ENCODE data around the gene ACBD4. TPM values are rescaled to one million over a fixed set of nuclear protein-coding genes. Genes with fewer than 3 reads are reported as not detected.

The ACBD4 gene
- total RNA-seq, 1 experiment from 2014 or later = 6.1 TPM

DNA sequence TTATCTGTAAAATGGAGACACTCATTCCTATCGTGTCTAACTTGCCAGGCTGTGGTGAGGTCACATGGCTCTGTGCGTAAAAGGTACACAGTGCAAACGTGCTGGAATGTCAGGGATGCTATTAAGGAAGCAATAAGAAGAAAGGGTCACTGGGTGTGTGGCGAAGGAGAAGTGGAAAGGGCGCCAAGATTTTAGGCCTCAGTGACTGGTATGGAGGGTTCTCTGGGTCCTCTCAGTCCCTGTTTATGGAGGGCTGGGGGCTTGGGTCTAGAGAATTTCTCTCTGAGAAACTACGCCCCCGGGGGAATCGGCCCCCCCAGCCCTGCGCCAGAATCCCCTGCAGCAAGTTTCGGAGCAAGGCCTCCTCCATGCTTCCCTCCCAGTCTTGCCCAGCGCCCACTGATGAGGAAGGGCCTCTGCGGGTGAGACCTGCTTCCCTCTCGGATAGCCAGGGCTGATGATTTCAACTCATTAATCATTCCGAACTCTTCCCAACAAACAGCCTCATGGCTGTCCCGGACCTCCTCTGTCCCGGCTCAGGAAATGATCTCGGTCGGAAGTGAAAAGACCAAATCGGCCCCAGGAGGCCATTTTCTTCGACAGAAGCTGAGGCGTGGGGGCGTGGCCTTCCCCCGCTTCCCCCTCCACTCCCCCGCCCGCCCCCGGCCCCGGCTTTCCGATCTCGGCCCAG lies 11.5 kb downstream of the ACBD4 start:
- in situ Hi-C loops (cut with HindIII; ENCODE audit: low sequenced_read_pairs) = no loop called here
- DNase-seq (ENCODE audit: low spot score) = peak; percentile 40

DNA sequence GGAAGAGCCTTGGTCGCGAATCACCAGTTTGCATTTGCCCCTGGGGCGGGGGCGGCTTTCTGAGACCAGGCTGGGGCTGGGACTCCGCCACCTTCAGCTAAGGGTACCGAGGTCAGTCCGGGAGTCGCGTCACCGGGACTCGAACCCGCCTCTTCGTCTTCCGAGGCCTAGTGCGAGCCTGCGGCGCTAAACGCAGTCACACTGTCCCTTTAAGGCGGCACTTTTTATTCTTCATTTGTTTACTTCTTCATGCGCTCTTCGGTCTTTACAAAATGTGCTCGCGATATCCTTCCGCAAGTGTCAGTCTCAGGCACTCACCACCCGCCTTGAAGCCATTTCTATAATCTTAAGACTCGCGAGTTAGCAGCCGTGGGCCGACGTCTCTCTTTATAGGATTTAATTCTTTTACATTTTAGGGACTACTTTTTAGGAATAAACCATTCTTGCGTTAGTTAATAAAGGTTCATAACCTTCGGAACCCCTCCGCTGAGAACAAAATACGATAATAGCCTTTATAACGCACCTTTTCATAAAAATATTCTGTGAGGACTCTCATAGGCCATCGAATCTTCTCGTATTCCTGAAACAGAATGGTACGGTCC lies 12.2 kb downstream of the ACBD4 start:
- in situ Hi-C loops (cut with HindIII; ENCODE audit: low sequenced_read_pairs) = no loop called here
- peak; percentile 94 for DNase-seq (ENCODE audit: low spot score)

DNA sequence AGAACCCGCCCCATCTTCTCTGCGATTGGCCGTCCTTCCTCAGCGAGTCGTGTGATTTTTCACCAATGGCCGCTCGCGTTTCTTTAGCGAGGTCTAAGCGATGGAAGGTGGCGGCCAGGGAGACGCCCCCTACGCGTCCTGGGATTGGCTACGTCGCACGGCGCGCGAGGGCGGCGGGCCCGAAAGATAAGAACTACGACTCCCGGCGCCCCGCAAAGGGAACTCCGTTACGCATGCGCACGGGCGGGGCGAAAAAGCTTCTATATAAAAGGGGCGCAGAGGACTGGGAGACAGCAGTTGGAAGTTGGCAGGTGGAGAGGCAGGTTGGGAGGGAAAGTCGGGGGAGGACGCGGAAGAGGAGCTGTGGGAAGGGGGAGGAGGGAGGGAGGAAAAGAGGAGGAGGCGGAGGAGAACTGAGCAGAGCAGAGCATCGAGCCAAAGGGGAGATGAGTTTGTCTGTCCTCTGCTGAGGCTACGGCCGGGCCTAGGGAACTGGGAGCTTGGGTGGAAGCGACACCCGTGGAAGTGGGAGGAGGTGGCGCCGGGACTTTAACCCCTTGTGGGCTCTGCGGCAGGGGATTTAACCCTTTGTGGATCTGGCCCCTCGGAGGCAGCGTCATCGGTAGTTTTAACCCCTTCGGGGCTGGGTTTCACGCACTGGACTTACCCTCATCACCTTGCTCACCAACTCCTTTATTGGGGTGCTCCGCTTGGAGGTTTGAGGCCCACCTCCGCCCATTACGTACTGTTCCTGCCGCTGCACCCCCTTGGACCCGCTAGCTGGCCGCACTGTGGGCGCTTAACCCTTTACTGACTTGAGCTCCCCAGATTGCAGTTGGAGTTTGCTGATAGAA lies 12.9 kb downstream of the ACBD4 start, which contains the start of gene HEXIM1:
Gene HEXIM1, plus strand, starts transcription at position 293 of the 854 bp plus-strand sequence. CDS start 716 bp downstream, outside the sequence.
- in situ Hi-C loops (cut with HindIII; ENCODE audit: low sequenced_read_pairs) = no loop called here
- DNase-seq (ENCODE audit: low spot score) = peak; percentile 100

DNA sequence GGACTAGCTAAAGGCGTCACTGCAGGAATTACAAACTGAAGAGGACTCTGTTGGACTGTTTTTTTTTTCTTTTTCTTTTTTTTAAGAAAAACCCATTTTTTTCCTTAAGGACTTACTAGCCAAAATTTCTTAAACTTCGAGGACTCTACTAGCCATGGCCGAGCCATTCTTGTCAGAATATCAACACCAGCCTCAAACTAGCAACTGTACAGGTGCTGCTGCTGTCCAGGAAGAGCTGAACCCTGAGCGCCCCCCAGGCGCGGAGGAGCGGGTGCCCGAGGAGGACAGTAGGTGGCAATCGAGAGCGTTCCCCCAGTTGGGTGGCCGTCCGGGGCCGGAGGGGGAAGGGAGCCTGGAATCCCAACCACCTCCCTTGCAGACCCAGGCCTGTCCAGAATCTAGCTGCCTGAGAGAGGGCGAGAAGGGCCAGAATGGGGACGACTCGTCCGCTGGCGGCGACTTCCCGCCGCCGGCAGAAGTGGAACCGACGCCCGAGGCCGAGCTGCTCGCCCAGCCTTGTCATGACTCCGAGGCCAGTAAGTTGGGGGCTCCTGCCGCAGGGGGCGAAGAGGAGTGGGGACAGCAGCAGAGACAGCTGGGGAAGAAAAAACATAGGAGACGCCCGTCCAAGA lies 13.7 kb downstream of the ACBD4 start:
- peak; percentile 87 for DNase-seq (ENCODE audit: low spot score)
- in situ Hi-C loops (cut with HindIII; ENCODE audit: low sequenced_read_pairs) = no loop called here

DNA sequence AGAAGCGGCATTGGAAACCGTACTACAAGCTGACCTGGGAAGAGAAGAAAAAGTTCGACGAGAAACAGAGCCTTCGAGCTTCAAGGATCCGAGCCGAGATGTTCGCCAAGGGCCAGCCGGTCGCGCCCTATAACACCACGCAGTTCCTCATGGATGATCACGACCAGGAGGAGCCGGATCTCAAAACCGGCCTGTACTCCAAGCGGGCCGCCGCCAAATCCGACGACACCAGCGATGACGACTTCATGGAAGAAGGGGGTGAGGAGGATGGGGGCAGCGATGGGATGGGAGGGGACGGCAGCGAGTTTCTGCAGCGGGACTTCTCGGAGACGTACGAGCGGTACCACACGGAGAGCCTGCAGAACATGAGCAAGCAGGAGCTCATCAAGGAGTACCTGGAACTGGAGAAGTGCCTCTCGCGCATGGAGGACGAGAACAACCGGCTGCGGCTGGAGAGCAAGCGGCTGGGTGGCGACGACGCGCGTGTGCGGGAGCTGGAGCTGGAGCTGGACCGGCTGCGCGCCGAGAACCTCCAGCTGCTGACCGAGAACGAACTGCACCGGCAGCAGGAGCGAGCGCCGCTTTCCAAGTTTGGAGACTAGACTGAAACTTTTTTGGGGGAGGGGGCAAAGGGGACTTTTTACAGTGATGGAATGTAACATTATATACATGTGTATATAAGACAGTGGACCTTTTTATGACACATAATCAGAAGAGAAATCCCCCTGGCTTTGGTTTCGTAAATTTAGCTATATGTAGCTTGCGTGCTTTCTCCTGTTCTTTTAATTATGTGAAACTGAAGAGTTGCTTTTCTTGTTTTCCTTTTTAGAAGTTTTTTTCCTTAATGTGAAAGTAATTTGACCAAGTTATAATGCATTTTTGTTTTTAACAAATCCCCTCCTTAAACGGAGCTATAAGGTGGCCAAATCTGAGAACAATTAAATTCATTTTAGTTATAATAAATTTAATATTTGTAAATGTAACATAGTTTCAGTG lies 14.5 kb downstream of the ACBD4 start:
- peak; percentile 68 for DNase-seq (ENCODE audit: low spot score)
- in situ Hi-C loops (cut with HindIII; ENCODE audit: low sequenced_read_pairs) = no loop called here

DNA sequence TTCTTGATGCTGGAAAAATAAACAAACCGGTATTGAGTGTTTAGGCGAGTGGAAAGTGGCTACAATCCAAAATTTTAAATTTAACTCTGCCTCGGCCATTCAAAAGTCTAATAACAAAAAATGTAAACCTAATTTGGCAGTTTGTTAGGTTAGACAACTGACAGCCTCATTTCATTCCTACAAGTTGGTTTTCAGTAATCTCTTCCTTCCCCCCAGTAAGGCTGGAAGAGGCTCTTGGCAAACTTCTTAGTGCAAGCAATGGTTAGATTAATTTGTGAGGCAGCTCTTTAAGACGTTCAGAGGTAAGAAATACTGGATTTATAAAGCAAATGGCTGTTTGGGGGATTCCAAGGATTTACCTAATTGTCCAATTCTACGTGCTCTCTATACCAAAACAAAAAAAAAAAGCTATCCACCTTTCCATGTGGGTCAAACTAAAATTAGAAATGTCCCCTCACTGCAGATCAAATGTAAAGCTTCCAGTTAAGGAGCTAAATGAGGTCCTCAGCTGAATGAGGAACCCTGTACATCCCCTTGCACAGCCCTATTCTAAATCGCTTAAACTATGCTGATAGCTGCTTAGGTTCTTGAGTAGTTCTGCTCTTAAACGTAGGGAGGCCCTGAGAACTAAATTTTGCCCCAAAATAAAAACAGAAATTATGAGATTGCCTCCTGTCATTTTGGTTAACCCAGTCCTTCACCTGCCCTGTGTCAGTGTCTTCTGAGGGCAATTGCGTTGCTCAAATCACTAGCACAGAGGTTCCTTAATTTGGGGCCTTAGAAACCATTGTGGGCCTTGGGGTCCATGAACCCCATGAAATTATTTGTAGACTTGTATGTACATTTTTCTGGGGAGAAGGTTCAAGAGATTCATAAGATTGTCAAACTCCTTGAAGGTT lies 15.7 kb downstream of the ACBD4 start:
- in situ Hi-C loops (cut with HindIII; ENCODE audit: low sequenced_read_pairs) = no loop called here
- peak; percentile 57 for DNase-seq (ENCODE audit: low spot score)

DNA sequence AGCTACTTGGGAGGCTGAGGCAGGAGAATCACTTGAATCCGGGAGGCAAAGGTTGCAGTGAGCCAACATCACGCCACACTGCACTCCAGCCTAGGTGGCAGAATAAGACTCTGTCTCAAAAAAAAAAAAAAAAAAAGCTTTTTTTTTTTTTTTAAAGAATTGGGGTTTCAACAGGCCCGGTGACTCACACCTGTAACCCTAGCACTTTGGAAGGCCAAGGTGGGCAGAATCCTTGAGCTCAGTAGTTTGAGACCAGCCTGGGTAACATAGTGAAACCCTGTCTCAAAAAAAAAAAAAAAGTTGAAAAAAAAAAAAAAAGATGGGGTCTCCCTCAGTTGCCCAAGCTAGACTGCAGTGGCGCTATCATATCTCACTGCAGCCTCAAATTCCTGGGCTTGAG lies 19.5 kb downstream of the ACBD4 start:
- in situ Hi-C loops (cut with HindIII; ENCODE audit: low sequenced_read_pairs) = no loop called here
- DNase-seq (ENCODE audit: low spot score) = no peak

DNA sequence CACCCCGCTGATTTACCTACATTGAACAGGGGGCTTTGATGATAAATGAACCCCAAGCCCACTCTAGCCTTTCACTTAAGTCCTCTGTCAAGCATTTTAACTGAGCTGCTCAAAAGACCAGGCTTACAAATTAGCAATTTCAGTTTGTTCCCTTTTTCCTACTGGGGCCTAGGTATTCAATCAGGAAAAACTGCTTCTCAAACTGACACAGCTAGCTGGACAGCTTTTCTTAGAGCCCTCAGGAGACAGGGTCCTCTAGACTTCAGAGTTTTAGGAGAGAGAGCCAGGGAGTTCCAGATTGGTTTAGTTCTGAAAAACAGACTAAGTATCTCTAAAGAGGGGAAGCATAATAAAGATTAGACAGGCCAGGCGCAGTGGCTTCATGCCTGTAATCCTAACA lies 20.0 kb downstream of the ACBD4 start:
- DNase-seq (ENCODE audit: low spot score) = no peak
- in situ Hi-C loops (cut with HindIII; ENCODE audit: low sequenced_read_pairs) = no loop called here

DNA sequence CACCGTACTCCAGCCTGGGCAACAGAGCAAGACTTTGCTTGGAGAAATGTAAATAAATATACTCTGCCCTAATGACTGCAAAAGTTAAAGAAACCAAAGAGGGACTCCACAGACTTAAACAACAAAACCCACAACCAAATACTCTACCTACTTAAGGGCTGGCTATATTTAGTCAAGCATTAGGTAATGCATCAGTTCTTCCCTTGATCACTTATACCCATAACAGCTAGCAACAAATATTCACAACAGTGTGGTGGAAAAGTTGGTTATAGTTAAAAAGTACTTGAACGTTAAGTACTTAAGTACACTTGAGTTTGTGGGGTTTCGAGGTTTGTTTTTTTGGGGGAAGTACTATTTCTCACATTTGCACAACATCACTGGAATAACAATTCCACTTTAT lies 20.8 kb downstream of the ACBD4 start:
- no peak for DNase-seq (ENCODE audit: low spot score)
- in situ Hi-C loops (cut with HindIII; ENCODE audit: low sequenced_read_pairs) = no loop called here

DNA sequence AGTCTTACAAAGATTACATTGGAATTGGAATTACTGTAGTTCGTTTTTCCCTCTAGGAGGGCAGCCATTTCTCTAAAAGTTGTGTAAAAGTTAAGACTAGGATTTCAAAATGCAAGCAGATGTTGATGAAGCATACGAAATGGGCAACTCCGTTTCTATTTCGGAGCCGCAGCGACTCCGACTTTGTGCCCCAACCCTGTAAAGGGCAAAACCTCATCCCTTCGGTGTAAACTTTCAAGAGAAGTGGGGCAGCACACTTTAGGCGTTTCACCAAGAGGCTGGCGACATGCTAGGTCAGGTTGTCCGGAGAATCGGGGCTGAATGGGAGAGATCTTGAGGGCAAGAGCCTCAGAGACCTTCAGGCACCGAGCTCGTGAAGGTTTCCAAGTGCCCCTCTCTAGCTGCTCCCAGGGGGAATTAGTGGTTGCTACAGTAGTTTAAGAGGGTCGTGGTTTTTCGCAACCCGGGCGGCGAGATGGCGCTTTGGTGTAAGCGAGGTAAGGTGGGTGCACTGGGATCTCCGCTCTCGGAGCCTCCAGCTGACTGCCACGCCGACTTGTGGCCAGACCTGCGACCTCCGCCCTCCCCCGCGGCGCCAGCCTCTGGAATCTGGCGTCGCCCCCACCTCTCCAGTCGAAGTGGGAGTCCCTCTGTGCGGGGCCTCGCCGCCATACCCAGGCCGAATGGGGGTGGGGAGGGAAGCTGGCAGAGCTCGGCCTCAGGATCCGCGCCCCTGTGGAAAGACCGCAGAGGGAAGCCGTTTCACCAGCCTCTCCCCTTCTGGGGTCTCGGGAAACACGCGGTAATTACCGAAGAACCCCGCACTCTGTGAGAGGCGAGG lies 25.2 kb downstream of the ACBD4 start:
- in situ Hi-C loops (cut with HindIII; ENCODE audit: low sequenced_read_pairs) = no loop called here
- DNase-seq (ENCODE audit: low spot score) = peak; percentile 68

DNA sequence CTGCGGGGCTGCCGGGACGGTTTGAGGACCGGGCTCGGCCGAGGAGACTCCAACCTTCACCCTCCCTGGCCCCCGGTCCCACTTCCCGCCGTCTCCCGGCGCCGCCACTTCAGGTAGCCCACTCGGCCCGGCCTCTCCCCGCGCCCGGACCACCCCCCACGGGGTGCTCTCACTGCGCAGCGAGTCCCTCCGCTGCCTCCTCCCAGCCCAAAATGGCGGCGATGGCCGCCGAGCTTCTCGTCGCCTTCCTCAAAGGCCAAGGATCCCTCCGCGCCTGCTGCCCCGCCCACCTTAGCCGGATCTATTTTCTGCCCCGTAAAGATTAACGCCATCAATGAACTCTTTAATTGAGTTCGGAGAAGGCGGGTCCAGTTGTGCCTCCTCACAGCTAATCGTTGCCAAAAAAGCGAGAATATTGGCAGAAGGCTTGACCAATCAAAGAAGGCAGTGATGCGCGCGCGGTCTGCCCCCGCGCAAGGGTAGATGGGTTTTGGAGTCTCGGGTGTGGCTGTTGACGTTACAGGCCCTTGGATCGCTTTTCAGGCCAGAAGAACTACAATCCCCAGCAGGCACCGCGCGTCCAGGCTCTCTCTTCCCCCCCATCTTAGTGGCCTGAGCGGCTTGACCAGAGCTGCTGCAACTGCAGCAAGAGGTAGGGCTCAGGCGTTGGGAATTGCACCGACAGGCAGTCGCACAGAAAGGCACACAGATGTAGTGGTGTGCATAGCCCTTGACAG lies 26.0 kb downstream of the ACBD4 start, which contains the start of gene HEXIM2:
Gene HEXIM2, plus strand, starts transcription at position 588 of the 737 bp plus-strand sequence. CDS start 919 bp downstream, outside the sequence.
- in situ Hi-C loops (cut with HindIII; ENCODE audit: low sequenced_read_pairs) = no loop called here
- DNase-seq (ENCODE audit: low spot score) = peak; percentile 100

DNA sequence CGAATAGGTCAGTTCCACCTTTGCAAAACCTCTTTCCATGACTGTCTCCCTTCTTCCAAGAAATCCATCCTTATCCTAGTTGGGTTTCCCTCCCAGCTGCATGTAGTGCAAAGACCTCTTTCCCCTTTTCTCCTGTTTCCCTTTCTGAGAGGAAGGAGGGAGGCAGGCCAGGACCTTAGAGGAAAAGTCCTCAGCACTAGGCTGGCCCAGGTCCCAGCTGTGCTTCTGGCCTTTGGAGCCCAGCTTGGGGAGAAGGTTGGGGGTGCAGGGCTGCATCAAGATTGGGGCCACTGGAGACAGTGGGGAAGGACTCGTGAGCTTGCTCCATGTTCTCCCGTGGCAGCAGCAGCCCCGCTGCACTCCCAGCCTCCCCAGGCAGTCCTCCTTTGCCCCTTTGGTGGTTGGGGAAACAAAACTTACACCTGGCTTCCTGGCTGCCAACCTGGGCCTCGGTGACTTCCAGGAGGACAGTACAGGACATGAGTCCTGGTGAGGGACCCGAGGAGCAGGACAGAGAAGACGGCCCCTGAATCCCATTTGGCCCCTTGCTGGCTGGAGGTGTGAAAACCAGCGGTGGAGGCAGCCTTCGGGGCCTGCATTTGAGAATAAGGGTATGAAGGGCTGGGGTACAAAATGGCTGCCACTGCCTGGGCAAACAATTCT lies 26.7 kb downstream of the ACBD4 start:
- DNase-seq (ENCODE audit: low spot score) = no peak
- in situ Hi-C loops (cut with HindIII; ENCODE audit: low sequenced_read_pairs) = no loop called here

DNA sequence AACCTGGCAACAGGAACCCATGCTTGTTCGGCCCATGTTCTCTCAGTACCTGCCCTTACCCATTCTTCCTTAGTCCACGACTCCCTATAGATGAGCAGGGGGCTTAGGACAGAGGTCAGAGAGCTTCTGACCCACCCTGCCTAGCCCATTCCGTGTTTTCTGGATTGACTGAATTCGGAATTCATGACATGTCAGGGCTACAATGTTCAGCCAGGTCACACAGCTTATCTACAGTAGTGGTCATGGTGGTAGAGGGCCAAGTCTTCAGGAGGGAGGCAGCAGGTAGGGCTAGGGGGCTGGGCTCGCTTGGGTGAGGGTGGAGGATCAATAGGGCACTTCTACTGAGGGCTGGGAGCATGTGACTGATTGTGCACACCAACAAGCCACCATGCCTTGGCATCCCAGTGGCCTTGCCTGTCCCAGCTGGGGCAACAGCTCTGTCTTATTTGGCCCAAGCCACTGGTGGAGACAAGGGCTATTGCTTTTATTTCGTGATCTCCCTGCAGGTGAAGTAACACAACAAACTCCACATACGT lies 29.3 kb downstream of the ACBD4 start:
- DNase-seq (ENCODE audit: low spot score) = no peak
- in situ Hi-C loops (cut with HindIII; ENCODE audit: low sequenced_read_pairs) = no loop called here

DNA sequence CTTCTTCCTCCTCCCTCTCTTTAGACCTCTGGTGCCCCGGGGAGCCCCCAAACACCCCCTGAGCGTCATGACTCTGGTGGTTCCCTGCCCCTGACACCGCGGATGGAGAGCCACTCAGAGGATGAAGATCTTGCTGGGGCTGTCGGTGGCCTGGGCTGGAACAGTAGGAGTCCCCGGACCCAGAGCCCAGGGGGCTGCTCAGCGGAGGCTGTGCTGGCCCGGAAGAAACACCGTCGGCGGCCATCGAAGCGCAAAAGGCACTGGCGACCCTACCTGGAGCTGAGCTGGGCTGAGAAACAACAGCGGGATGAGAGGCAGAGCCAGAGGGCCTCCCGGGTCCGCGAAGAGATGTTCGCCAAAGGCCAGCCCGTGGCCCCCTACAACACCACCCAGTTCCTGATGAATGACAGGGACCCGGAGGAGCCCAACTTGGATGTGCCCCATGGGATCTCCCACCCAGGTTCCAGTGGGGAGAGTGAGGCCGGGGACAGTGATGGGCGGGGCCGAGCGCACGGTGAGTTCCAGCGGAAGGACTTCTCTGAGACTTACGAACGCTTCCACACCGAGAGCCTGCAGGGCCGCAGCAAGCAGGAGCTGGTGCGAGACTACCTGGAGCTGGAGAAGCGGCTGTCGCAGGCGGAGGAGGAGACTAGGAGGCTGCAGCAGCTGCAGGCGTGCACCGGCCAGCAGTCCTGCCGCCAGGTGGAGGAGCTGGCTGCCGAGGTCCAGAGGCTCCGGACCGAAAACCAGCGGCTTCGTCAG lies 33.7 kb downstream of the ACBD4 start:
- no peak for DNase-seq (ENCODE audit: low spot score)
- in situ Hi-C loops (cut with HindIII; ENCODE audit: low sequenced_read_pairs) = no loop called here

Data from G401 (cell line).